Skin of body (tissue), 2 donors: ENCODE measurements around the gene GDPD4. TPM values are rescaled to one million over a fixed set of nuclear protein-coding genes. Genes with fewer than 3 reads are reported as not detected.

Source experiments
- DNase-seq: peaks from one replicate; lab custom pipeline; 2025; lab: John Stamatoyannopoulos, UW
- total RNA-seq: library from RNA; depleted of rRNA; stranded (reverse); fragments of >200 nt; gene quantifications from one replicate; pipeline ENCODE4 v1.2.3, GENCODE V29; 2014

Gene GDPD4
- total RNA-seq, 1 donor from 2014 or later: 0.39 TPM

GRCh38 chr11:77191823-77192495 is 109.5 kb downstream of the GDPD4 start:
- DNase-seq: no peak

- DNase-seq: no peak
Measured at GRCh38 chr11:77191429-77191822, 110.1 kb downstream of the GDPD4 start.

- no peak for DNase-seq
Measured at GRCh38 chr11:77190331-77191075, 111.0 kb downstream of the GDPD4 start.

GRCh38 chr11:77189588-77190210 is 111.8 kb downstream of the GDPD4 start:
- no peak for DNase-seq

GRCh38 chr11:77188633-77189491 is 112.6 kb downstream of the GDPD4 start:
- no peak for DNase-seq

- DNase-seq: peak; percentile 63
Measured at GRCh38 chr11:77187776-77188632, 113.5 kb downstream of the GDPD4 start.

- DNase-seq: no peak
Measured at GRCh38 chr11:77187111-77187750, 114.3 kb downstream of the GDPD4 start.

GRCh38 chr11:77186302-77186701 is 115.2 kb downstream of the GDPD4 start:
- no peak for DNase-seq

- no peak for DNase-seq
Measured at GRCh38 chr11:77184136-77184860, 117.2 kb downstream of the GDPD4 start.

- DNase-seq: no peak
Measured at GRCh38 chr11:77183431-77183984, 118.0 kb downstream of the GDPD4 start.

GRCh38 chr11:77182542-77183430 is 118.7 kb downstream of the GDPD4 start:
- no peak for DNase-seq

- DNase-seq: no peak
Measured at GRCh38 chr11:77181799-77182541, 119.5 kb downstream of the GDPD4 start.

- no peak for DNase-seq
Measured at GRCh38 chr11:77181226-77181625, 120.3 kb downstream of the GDPD4 start.

- DNase-seq: no peak
Measured at GRCh38 chr11:77180346-77180745, 121.1 kb downstream of the GDPD4 start.

GRCh38 chr11:77179681-77180080 is 121.8 kb downstream of the GDPD4 start:
- DNase-seq: no peak

- DNase-seq: no peak
Measured at GRCh38 chr11:77179048-77179447, 122.4 kb downstream of the GDPD4 start.

- no peak for DNase-seq
Measured at GRCh38 chr11:77178150-77178549, 123.3 kb downstream of the GDPD4 start.
